K562 (cell line): ENCODE measurements around the gene MRFAP1. TPM values are rescaled to one million over a fixed set of nuclear protein-coding genes. Genes with fewer than 3 reads are reported as not detected.

Experiments used
- AFF4 ChIP-seq: sonication (generic); formaldehyde crosslinking; IDR thresholded peaks from 2 replicates; pipeline ENCODE4 v1.8.0; 2023; ENCODE audit warnings: mild to moderate bottlenecking, missing genetic modification reagents
- BCL6 ChIP-seq: fragments of 250-450 bp; sonication (Bioruptor Pico); IDR thresholded peaks from 2 replicates; pipeline ENCODE4 v1.4.0; 2020
- ELK1 ChIP-seq: sonication (generic); formaldehyde crosslinking; IDR thresholded peaks from 2 replicates; pipeline ENCODE4 v1.8.1; 2022; ENCODE audit warnings: missing genetic modification reagents
- ESRRB ChIP-seq: fragments of 250-450 bp; sonication (Bioruptor Pico); IDR thresholded peaks from 2 replicates; pipeline ENCODE4 v1.5.0; 2020; ENCODE audit warnings: mild to moderate bottlenecking, moderate library complexity, borderline replicate concordance
- HCFC1 ChIP-seq: IDR thresholded peaks from 2 replicates; pipeline ENCODE4 v1.6.1; 2012; ENCODE audit warnings: low read depth, low read length, improper control_type of control experiment
- HDGF ChIP-seq: fragments of 450-650 bp; IDR thresholded peaks from 2 replicates; pipeline ENCODE4 v1.6.1; 2016
- MECOM ChIP-seq: fragments of 250-450 bp; sonication (Bioruptor Pico); IDR thresholded peaks from 2 replicates; pipeline ENCODE4 v1.8.0; 2022; ENCODE audit warnings: inconsistent platforms
- NUFIP1 ChIP-seq: fragments of 450-650 bp; IDR thresholded peaks from 2 replicates; pipeline ENCODE4 v1.6.1; 2018; ENCODE audit not compliant: partially characterized antibody
- PHB ChIP-seq: fragments of 250-450 bp; sonication (Bioruptor Pico); IDR thresholded peaks from 2 replicates; pipeline ENCODE4 v1.5.0; 2021
- PPARD ChIP-seq: fragments of 250-450 bp; sonication (Bioruptor Pico); IDR thresholded peaks from 2 replicates; pipeline ENCODE4 v1.8.0; 2022; ENCODE audit warnings: inconsistent platforms, mild to moderate bottlenecking, moderate library complexity
- RAD51 ChIP-seq: fragments of 450-650 bp; IDR thresholded peaks from 2 replicates; pipeline ENCODE4 v1.7.1; 2016; ENCODE audit warnings: low read depth, mild to moderate bottlenecking, borderline replicate concordance
- RBFOX2 ChIP-seq: fragments of 200-400 bp; formaldehyde crosslinking; IDR thresholded peaks from 2 replicates; pipeline ENCODE4 v1.6.1; 2017; ENCODE audit warnings: low read depth, mild to moderate bottlenecking, low read length, moderate library complexity
- SNAPC5 ChIP-seq: fragments of 250-450 bp; sonication (Bioruptor Pico); IDR thresholded peaks from 2 replicates; pipeline ENCODE4 v1.8.0; 2021; ENCODE audit warnings: moderate library complexity, mild to moderate bottlenecking, inconsistent platforms
- TCF7L2 ChIP-seq: fragments of 150-350 bp; IDR thresholded peaks from 2 replicates; pipeline ENCODE4 v1.6.1; 2016; ENCODE audit warnings: low read depth, mild to moderate bottlenecking, low read length, moderate library complexity
- ZNF655 ChIP-seq: fragments of 250-450 bp; sonication (Bioruptor Pico); IDR thresholded peaks from 2 replicates; pipeline ENCODE4 v1.5.0; 2021
- ZNF707 ChIP-seq: fragments of 250-450 bp; sonication (Bioruptor Pico); conservative IDR thresholded peaks from 2 replicates; pipeline ENCODE4 v1.8.0; 2022; ENCODE audit warnings: inconsistent platforms, mild to moderate bottlenecking, moderate library complexity
- polyA plus RNA-seq, 8 experiments: library from polyadenylated mRNA; depleted of rRNA in 4 of 8; stranded (reverse) in 5 of 8; unstranded in 3 of 8; fragments of >200 nt; fragmentation: Nextera tagmentation in 2 of 8; fragmentation: Illumina TruSeq in 1 of 8; extraction: Ambion mirVana in 2 of 8; extraction: Trizol in 1 of 8; gene quantifications; 2 replicates each; pipeline versions ENCODE4 v1.2.1 to v1.2.3, GENCODE V29; 2011 to 2014; ENCODE audit warnings: inconsistent platforms in 1 of 8, missing spikeins in 1 of 8
- total RNA-seq, 7 experiments: library from RNA; depleted of rRNA in 6 of 7; stranded (reverse); fragments of >200 nt in 6 of 7; fragmentation: Illumina TruSeq in 2 of 7; extraction: Trizol in 2 of 7; gene quantifications; 2 replicates each; pipeline versions ENCODE4 v1.2.1 to v1.2.3, GENCODE V29; 2011 to 2021; ENCODE audit warnings: low replicate concordance in 1 of 7
- TF ChIP-seq, protein P1 (sequence below): fragments of 200-800 bp; sonication (Bioruptor generic); IDR thresholded peaks from 2 replicates; pipeline ENCODE4 v1.6.1; 2017; ENCODE audit warnings: missing genetic modification characterization, missing compliant biosample characterization
- TF ChIP-seq, protein P2 (sequence below): fragments of 250-450 bp; sonication (Bioruptor Pico); IDR thresholded peaks from 2 replicates; pipeline ENCODE4 v1.8.0; 2021; ENCODE audit warnings: borderline replicate concordance, mild to moderate bottlenecking, moderate library complexity; ENCODE audit not compliant: poor library complexity, severe bottlenecking

MRFAP1 gene
- total and polyA plus RNA-seq, 9 of the 15 experiments (the other 6 are each of a cell fraction or from before 2014, with no cell fraction given), result 46.0 to 270 (median 151) TPM

DNA sequence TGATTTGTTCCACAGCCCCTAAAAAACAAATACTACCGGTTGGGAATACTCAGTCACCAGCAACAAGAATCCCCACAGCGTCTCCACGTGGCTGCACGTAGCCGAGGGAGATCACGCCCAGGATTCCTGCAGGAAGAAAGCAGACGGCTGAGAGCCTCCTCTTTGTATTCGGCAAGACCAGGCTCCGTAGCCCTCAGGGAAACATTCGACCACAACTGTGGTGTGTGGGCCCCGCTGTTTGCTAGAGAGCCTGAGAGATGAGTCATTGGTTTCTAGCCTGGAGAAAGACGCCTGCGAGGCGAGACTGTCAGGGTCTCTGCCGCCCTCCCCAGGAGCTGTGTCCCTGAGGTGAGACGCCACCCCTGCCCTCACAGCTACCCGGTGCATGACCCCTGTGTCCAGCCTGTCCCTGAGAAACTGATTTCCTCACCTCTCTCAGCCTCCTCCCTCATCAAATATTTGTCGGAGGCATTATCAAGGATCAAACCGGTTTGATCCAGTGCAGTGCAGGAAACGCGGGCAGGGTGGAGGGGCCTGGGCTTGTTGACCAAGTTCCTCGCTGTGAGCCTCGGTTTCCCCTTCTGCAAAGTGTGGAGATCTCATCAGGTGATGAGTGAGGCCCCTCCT is 48.5 kb downstream of the MRFAP1 start (continued):
- TF ChIP-seq ZNF655 (CRISPR knock-in tag) (no peak), HDGF (no peak), ZNF707 (CRISPR knock-in tag) (no peak), BCL6 (no peak), MECOM (CRISPR knock-in tag) (no peak), HCFC1 (no peak), RBFOX2 (peak; percentile 69), PPARD (CRISPR knock-in tag) (no peak), SNAPC5 (CRISPR knock-in tag) (no peak), ESRRB (CRISPR knock-in tag) (no peak), AFF4 (CRISPR knock-in tag) (no peak), NUFIP1 (no peak), PHB (CRISPR knock-in tag) (no peak), ELK1 (CRISPR knock-in tag) (no peak), TCF7L2 (no peak), RAD51 (no peak)
- TF ChIP-seq, protein P1, sequence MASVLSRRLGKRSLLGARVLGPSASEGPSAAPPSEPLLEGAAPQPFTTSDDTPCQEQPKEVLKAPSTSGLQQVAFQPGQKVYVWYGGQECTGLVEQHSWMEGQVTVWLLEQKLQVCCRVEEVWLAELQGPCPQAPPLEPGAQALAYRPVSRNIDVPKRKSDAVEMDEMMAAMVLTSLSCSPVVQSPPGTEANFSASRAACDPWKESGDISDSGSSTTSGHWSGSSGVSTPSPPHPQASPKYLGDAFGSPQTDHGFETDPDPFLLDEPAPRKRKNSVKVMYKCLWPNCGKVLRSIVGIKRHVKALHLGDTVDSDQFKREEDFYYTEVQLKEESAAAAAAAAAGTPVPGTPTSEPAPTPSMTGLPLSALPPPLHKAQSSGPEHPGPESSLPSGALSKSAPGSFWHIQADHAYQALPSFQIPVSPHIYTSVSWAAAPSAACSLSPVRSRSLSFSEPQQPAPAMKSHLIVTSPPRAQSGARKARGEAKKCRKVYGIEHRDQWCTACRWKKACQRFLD (CRISPR knock-in tag), result peak; percentile 78; the same call in 1 of the 2 replicates
- TF ChIP-seq, protein P2, sequence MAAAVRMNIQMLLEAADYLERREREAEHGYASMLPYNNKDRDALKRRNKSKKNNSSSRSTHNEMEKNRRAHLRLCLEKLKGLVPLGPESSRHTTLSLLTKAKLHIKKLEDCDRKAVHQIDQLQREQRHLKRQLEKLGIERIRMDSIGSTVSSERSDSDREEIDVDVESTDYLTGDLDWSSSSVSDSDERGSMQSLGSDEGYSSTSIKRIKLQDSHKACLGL (CRISPR knock-in tag), result no peak
